Uterine smooth muscle cell (primary cell): Measurements from ENCODE around the gene STAG2. TPM values are rescaled to one million over a fixed set of nuclear protein-coding genes. Genes with fewer than 3 reads are reported as not detected.

Source experiments
- total RNA-seq: library from RNA; depleted of rRNA; stranded (reverse); fragments of >200 nt; gene quantifications from 2 replicates; pipeline ENCODE4 v1.2.3, GENCODE V29; 2014

Gene STAG2
- total RNA-seq: 91.2 and 107 TPM in 2 replicates

DNA sequence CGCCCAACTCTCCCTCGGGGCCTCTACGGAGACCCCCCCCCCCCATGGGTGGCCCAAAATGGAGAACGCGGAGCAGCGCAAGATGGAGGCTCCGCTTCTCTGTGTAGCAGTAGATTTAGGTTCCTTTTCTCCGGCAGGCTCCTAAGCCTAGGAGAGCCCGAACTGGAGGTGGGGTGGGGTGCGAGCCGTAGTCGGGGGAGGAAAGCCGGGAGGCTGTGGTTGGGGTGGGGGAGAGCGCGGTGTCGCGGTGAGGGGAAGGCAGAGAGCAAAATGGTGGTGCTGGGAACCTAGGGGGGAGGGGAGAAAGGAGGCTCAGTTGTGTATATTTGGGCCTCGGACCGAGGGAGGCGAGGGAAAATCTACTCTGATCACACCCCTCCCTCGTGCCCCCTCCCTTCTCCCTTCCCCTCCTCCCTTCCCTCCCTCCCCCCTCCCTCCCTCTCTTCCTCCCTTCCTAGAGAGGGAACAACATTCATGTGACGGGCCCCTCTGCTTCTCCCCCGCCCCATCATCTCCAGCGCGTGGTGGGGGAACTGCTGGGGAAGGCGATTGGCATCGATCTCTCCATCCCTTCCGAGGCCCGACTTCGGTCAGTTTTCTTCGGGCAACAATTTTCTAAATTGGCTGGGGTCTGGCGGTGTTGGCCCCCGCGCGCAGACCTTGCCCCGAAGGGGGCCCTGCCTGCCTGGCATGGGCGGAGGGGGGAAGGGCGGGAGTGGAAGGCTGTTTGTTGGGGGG is at the start of gene STAG2:
TSS of gene STAG2 (plus strand) at position 439 of the 738 bp plus-strand sequence. CDS start 60,922 bp downstream, outside the sequence.

Other genes with a start within 250 kb of the STAG2 start
- 85.0 and 95.7 TPM in 2 replicates for gene THOC2, start 228.7 kb upstream of the STAG2 start, total RNA-seq
- 52.0 and 70.1 TPM in 2 replicates for gene XIAP, start 101.7 kb upstream of the STAG2 start, total RNA-seq